ENCODE results near the gene SMAD5.

Gene SMAD5

GRCh38 chr5:136222580-136223235 lies 90.1 kb downstream of the SMAD5 start:
- no peak for DNase-seq (ENCODE audit: low read depth)

DNA sequence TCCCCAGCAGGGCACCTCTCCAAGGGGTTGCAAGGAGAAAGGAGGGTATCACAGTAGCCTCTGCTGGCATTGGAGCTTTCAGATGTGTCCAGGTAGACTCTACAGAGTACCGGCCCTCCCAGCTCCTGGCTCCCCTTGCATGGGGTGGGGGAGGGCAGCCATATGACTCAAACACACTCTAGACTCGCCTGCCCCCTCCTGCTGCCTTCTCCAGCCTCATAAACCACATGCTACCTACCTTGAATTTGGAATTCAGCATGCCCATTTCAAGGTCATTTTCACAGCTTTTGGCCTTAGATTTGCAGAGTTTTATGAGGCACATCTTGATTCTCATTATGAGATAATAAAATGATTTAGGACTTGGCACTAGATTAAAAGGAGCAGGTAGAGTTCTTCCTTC lies 93.2 kb downstream of the SMAD5 start:
- no peak for DNase-seq (ENCODE audit: low read depth)

- no peak for DNase-seq (ENCODE audit: low read depth)
Observed at GRCh38 chr5:136226401-136226800, 93.8 kb downstream of the SMAD5 start.

DNA sequence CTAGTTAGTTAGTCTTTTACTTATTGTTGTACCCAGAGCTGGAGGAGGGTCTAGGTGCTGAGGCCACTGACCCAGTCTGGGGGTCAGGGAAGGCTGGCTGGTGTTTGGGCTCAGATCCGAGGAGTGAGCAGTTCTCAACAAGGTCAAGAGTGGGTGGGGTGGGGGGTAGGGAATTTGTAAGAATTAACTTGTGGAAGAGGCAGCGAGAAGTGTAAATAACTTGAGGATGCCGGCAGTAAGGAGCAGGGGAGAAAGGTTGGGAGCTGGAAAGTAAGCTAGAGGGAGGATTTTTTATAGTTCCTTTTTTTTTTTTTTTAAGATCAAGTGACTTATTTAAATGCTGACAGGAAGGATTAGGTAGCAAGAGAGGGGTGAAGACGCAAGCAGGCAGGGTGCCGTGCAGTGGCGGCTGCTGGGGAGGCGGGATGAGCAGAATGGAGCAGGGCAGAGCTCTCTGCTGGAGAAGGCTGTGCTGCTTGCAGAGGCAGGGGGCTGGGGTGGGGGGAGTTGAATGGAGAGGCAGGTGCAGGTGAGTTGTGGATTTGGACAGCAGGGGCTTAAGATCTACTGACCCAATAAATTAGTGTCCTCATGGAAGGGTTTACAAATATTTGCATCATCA lies 95.6 kb downstream of the SMAD5 start:
- DNase-seq (ENCODE audit: low read depth), result no peak

DNA sequence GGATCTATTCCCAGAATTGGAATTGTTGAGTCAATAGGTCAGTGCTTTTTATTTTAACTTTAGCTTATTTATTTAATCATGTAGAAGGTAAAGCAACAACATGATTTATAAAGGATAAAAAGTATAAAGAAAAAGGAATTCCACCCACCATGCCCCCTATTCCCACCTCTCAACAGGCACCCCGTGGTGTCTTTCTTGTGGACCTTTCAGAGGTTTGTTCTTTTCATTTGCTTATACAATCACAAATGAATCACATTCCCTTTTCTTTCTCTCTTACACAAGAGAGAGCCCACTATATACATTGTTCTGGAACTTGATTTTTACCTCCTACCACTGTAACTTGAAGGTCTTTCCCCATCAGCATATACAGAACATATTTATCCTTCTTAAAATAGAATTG lies 97.5 kb downstream of the SMAD5 start:
- no peak for DNase-seq (ENCODE audit: low read depth)

- no peak for DNase-seq (ENCODE audit: low read depth)
Observed at GRCh38 chr5:136232316-136232715, 99.7 kb downstream of the SMAD5 start.
